WERI-Rb-1 (cell line): ENCODE data around the gene SLC15A1.

Source experiments
- DNase-seq: peaks from one replicate; pipeline ENCODE4 v3.0.0-alpha.2; 2020
- H3K27ac ChIP-seq: fragments of 250-450 bp; sonication (Bioruptor Pico); 2 replicates; pipeline ENCODE4 v1.5.1; 2020; ENCODE audit warnings: mild to moderate bottlenecking, moderate library complexity
- H3K27me3 ChIP-seq: fragments of 250-450 bp; sonication (Bioruptor Pico); 2 replicates; pipeline ENCODE4 v1.5.1; 2021; ENCODE audit warnings: mild to moderate bottlenecking, low read depth, moderate library complexity; ENCODE audit not compliant: insufficient read depth, severe bottlenecking
- H3K36me3 ChIP-seq: fragments of 250-450 bp; sonication (Bioruptor Pico); 2 replicates; pipeline ENCODE4 v1.5.1; 2020; ENCODE audit warnings: mild to moderate bottlenecking, moderate library complexity
- H3K4me3 ChIP-seq: 2 replicates; pipeline ENCODE4 v1.5.1; 2011; ENCODE audit warnings: low read depth, mild to moderate bottlenecking, control low read depth, low read length
- H3K9me3 ChIP-seq: fragments of 250-450 bp; sonication (Bioruptor Pico); 2 replicates; pipeline ENCODE4 v1.5.1; 2021; ENCODE audit warnings: mild to moderate bottlenecking, moderate library complexity; ENCODE audit not compliant: severe bottlenecking
- TF ChIP-seq, protein P1 (sequence below): IDR thresholded peaks from 2 replicates; pipeline ENCODE4 v1.5.1; 2011; ENCODE audit warnings: low read depth, mild to moderate bottlenecking, control low read depth, inconsistent platforms, low read length

SLC15A1 gene

DNA sequence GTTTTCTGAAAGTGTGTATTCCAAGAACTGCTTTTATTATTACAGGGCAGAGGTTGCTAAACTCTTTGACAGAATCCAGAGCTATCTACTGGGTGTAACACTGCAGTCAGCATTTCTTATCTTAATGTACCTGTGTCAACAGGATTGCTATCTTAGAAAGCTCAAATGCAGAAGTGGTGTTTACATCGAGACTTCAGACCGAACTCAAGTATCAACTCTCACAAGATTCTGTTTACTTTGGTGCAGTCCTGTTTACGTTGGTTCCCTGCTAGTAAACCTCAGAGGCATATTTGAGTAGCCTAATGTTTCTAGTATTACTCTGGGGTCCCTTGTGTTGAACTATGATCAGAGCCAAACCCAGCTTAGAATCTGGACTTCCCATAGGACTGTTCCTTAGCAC lies 20.5 kb downstream of the SLC15A1 start:
- Histone ChIP-seq H3K36me3 (no peaks in the 10 kb centered on the region), H3K9me3 (peaks cover 9% of the 10 kb centered on the region), H3K27me3 (no peaks in the 10 kb centered on the region), H3K4me3 (no peak overlapping the region), H3K27ac (no peak overlapping the region)
- TF ChIP-seq, protein P1, sequence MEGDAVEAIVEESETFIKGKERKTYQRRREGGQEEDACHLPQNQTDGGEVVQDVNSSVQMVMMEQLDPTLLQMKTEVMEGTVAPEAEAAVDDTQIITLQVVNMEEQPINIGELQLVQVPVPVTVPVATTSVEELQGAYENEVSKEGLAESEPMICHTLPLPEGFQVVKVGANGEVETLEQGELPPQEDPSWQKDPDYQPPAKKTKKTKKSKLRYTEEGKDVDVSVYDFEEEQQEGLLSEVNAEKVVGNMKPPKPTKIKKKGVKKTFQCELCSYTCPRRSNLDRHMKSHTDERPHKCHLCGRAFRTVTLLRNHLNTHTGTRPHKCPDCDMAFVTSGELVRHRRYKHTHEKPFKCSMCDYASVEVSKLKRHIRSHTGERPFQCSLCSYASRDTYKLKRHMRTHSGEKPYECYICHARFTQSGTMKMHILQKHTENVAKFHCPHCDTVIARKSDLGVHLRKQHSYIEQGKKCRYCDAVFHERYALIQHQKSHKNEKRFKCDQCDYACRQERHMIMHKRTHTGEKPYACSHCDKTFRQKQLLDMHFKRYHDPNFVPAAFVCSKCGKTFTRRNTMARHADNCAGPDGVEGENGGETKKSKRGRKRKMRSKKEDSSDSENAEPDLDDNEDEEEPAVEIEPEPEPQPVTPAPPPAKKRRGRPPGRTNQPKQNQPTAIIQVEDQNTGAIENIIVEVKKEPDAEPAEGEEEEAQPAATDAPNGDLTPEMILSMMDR: no peak
- DNase-seq: no peak

DNA sequence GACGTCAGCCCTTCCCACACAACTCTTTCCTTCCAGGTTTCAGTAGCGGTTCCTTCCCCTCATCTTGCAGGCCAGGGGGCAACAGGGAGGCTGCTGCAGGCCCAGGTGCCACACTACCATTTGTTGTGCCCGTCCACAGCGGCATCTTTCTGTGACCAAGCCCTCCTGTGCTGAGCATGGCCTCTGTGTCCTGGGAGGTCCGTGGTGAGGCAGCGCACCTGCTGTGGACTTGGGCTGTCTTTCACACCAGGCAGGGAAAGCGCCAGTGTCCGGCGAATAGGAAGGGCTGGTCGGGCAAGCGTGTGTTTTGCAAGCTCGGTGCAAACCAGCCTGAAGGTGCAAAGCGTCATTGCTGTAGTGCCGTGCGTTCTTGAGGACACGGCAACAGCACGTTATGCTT lies 21.4 kb downstream of the SLC15A1 start:
- no peak for DNase-seq
- H3K27me3 ChIP-seq: no peaks in the 10 kb centered on the region
- H3K9me3 ChIP-seq: peaks cover 9% of the 10 kb centered on the region
- TF ChIP-seq, protein P1: no peak
- H3K27ac ChIP-seq: no peak overlapping the region
- H3K36me3 ChIP-seq: no peaks in the 10 kb centered on the region
- H3K4me3 ChIP-seq: no peak overlapping the region

DNA sequence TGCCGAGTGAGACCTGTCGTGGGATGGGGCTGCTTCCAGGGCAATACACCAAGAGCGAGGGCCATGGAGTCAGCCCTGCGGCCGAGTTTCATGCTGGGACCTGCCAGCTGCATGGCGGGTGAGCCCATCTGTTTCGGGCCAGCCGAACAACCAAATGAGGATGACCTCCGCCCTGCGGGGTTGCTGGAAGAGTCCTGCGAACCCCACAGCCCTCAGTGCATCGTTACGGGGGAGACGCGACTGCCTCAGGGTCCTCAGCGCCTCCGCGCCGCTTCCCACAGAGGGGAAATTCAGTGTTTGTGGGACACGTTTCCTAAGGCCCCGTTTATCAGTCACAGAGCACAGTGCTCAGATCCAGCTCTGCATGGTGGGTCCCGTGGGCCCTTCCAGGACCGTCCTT lies 22.0 kb downstream of the SLC15A1 start:
- DNase-seq: no peak
- Histone ChIP-seq H3K27ac (no peak overlapping the region), H3K27me3 (no peaks in the 10 kb centered on the region), H3K9me3 (peaks cover 9% of the 10 kb centered on the region), H3K4me3 (no peak overlapping the region), H3K36me3 (no peaks in the 10 kb centered on the region)
- TF ChIP-seq, protein P1: no peak

DNA sequence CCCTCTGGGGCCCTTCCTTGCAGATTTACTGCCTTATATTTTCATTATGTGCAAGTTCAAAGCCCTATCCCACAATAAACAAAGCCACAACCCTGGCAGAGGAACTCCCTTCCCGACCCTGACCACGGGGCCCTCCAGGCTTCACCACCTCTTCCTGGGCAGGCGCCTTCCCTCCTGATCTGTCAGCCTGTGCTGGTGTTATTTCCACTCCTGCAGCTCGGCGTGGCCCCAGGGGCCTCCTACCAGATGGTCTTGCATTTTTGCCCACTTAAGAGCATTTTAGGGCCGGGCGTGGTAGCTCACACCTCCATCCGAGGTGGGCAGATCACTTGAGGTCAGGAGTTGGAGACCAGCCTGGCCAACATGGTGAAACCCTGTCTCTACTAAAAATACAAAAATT lies 22.8 kb downstream of the SLC15A1 start:
- Histone ChIP-seq H3K4me3 (no peak overlapping the region), H3K9me3 (peaks cover 8% of the 10 kb centered on the region), H3K27ac (no peak overlapping the region), H3K36me3 (no peaks in the 10 kb centered on the region), H3K27me3 (no peaks in the 10 kb centered on the region)
- TF ChIP-seq, protein P1: no peak
- no peak for DNase-seq

DNA sequence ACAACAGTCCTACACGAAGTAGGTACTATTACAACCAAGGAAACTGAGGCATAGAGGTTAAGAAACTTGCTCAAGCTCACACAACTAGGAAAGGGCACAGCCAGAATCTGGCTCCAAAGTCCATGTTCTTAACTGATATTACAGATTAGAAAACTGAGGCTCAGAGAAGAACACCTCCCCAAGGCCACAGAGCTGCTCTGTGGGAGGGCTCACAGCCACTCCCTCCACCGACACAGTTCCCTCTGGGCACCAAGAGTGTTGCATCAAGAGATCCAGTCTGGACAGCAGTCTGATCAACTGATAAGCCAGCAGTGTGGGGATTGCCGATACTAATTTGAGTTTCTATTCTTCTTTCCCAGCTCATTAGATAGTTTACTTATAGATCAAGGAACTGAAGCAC lies 29.5 kb downstream of the SLC15A1 start:
- Histone ChIP-seq H3K36me3 (no peaks in the 10 kb centered on the region), H3K4me3 (no peak overlapping the region), H3K27ac (no peak overlapping the region), H3K27me3 (no peaks in the 10 kb centered on the region), H3K9me3 (no peaks in the 10 kb centered on the region)
- no peak for DNase-seq
- TF ChIP-seq, protein P1: no peak

DNA sequence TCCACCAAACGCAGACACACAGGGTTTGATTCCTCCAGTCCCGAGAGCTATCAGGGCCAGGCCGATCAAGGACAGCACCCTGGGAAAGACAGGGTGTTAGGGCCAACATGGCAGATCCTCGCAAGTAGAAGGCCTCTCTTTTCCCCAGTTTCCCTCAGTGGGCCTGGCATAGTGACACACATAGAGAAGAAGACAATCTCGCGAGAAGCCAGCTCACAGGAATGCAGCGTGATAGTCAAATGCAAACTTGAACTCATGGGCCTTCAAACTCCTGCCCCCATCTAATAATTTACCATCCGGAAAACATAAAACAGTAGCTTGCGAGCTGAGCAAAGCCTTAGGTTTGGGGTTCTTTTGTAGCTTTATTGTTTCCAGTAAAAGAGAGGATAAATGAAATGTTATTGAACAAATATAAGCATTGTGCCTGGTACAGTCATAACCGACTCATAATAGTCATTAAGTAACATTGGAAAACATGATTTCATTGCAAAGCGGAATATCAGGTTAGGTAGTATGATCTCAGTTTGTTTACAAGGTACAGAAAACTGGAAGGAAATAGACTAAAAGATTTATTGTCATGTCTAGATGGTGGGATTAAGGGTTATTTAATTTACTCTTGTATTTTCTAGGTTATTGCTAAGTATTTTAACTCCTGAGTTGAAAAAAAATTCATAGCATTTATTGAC lies 30.5 kb downstream of the SLC15A1 start:
- DNase-seq: no peak
- TF ChIP-seq, protein P1: no peak
- Histone ChIP-seq H3K27ac (no peak overlapping the region), H3K9me3 (no peaks in the 10 kb centered on the region), H3K36me3 (no peaks in the 10 kb centered on the region), H3K4me3 (no peak overlapping the region), H3K27me3 (no peaks in the 10 kb centered on the region)
